T-helper 17 cell (primary cell): ENCODE measurements around the gene DGKG. TPM values are rescaled to one million over a fixed set of nuclear protein-coding genes. Genes with fewer than 3 reads are reported as not detected.

Experiments
- ATAC-seq: fragments of 150-1000 bp; cut with Tn5 transposase; 2 replicates; pipeline ENCODE4 v1.10.0; 2021; ENCODE audit warnings: mild to moderate bottlenecking, moderate library complexity
- DNase-seq, 3 donors: peaks; one replicate each; pipeline versions ENCODE4 v3.0.0 to v3.0.0-alpha.2; 2020 to 2021
- H3K9me3 ChIP-seq: one replicate; pipeline ENCODE4 v1.7.0; 2013; ENCODE audit warnings: low read length, mild to moderate bottlenecking; ENCODE audit not compliant: control insufficient read depth, poor library complexity, severe bottlenecking
- H3K27ac Mint-ChIP-seq: one replicate; pipeline ENCODE4 v1.8.0; 2022; ENCODE audit warnings: mild to moderate bottlenecking, moderate library complexity, mixed read lengths
- H3K27me3 Mint-ChIP-seq: one replicate; pipeline ENCODE4 v1.8.0; 2022; ENCODE audit warnings: mixed read lengths
- H3K36me3 Mint-ChIP-seq: one replicate; pipeline ENCODE4 v1.8.0; 2022; ENCODE audit warnings: low read depth, mixed read lengths
- H3K4me1 Mint-ChIP-seq: one replicate; pipeline ENCODE4 v1.8.0; 2022; ENCODE audit warnings: mild to moderate bottlenecking, mixed read lengths
- H3K4me3 Mint-ChIP-seq: one replicate; pipeline ENCODE4 v1.8.0; 2022; ENCODE audit warnings: mild to moderate bottlenecking, moderate library complexity, mixed read lengths
- total RNA-seq, 4 donors: library from RNA in 2 of 4; stranded (reverse) in 2 of 4; gene quantifications; one replicate each; pipeline ENCODE4 v1.2.3 and lab custom pipeline; 2022 to 2026

The DGKG gene
- total RNA-seq, 2 donors from 2014 or later, result 1.9 to 2.6 TPM

- DNase-seq (no peak), ATAC-seq (no peak)
- Mint-ChIP-seq H3K27ac (no peak overlapping the region), H3K27me3 (peaks cover 31% of the 10 kb centered on the region), H3K4me3 (no peak overlapping the region), H3K36me3 (no peaks in the 10 kb centered on the region), H3K4me1 (peaks cover 20% of the 10 kb centered on the region)
- H3K9me3 ChIP-seq, result no peaks in the 10 kb centered on the region
These were observed 110.0 kb downstream of the DGKG start for GRCh38 chr3:186251948-186252619.

GRCh38 chr3:186248850-186249249 lies 113.2 kb downstream of the DGKG start:
- ATAC-seq (no peak), DNase-seq (no peak)
- no peaks in the 10 kb centered on the region for H3K9me3 ChIP-seq
- Mint-ChIP-seq H3K36me3 (no peaks in the 10 kb centered on the region), H3K27me3 (peaks cover 46% of the 10 kb centered on the region), H3K27ac (no peak overlapping the region), H3K4me3 (no peak overlapping the region), H3K4me1 (peaks cover 3% of the 10 kb centered on the region)

GRCh38 chr3:186247821-186248814 lies 113.9 kb downstream of the DGKG start:
- Mint-ChIP-seq H3K27me3 (peaks cover 50% of the 10 kb centered on the region), H3K4me3 (no peak overlapping the region), H3K4me1 (peaks cover 3% of the 10 kb centered on the region), H3K27ac (no peak overlapping the region), H3K36me3 (no peaks in the 10 kb centered on the region)
- no peaks in the 10 kb centered on the region for H3K9me3 ChIP-seq
- no peak for ATAC-seq
- no peak for DNase-seq

- DNase-seq (no peak), ATAC-seq (no peak)
- Mint-ChIP-seq H3K4me3 (no peak overlapping the region), H3K4me1 (peaks cover 7% of the 10 kb centered on the region), H3K36me3 (no peaks in the 10 kb centered on the region), H3K27ac (no peak overlapping the region), H3K27me3 (peaks cover 50% of the 10 kb centered on the region)
- H3K9me3 ChIP-seq, result no peaks in the 10 kb centered on the region
These were observed 115.1 kb downstream of the DGKG start for GRCh38 chr3:186246941-186247340.

GRCh38 chr3:186244016-186244415 lies 118.0 kb downstream of the DGKG start:
- Mint-ChIP-seq H3K27ac (no peak overlapping the region), H3K4me3 (no peak overlapping the region), H3K4me1 (peaks cover 5% of the 10 kb centered on the region), H3K27me3 (peaks cover 48% of the 10 kb centered on the region), H3K36me3 (no peaks in the 10 kb centered on the region)
- DNase-seq (no peak), ATAC-seq (no peak)
- H3K9me3 ChIP-seq, result no peaks in the 10 kb centered on the region

GRCh38 chr3:186241910-186242821 lies 119.9 kb downstream of the DGKG start:
- H3K4me3 Mint-ChIP-seq, result peak overlapping the region; percentile 19
- peak; percentile 86 for ATAC-seq
- no peaks in the 10 kb centered on the region for H3K36me3 Mint-ChIP-seq
- no peaks in the 10 kb centered on the region for H3K9me3 ChIP-seq
- H3K4me1 Mint-ChIP-seq, result peaks cover 5% of the 10 kb centered on the region
- DNase-seq, result no peak
- peaks cover 29% of the 10 kb centered on the region for H3K27me3 Mint-ChIP-seq
- no peak overlapping the region for H3K27ac Mint-ChIP-seq

- DNase-seq, result no peak
- no peak overlapping the region for H3K27ac Mint-ChIP-seq
- peaks cover 12% of the 10 kb centered on the region for H3K4me1 Mint-ChIP-seq
- ATAC-seq, result no peak
- no peaks in the 10 kb centered on the region for H3K36me3 Mint-ChIP-seq
- H3K9me3 ChIP-seq, result no peaks in the 10 kb centered on the region
- peaks cover 17% of the 10 kb centered on the region for H3K27me3 Mint-ChIP-seq
- no peak overlapping the region for H3K4me3 Mint-ChIP-seq
These were observed 122.7 kb downstream of the DGKG start for GRCh38 chr3:186239321-186239720.

GRCh38 chr3:186237915-186238314 lies 124.1 kb downstream of the DGKG start:
- peaks cover 12% of the 10 kb centered on the region for H3K4me1 Mint-ChIP-seq
- DNase-seq (no peak), ATAC-seq (no peak)
- H3K9me3 ChIP-seq, result no peaks in the 10 kb centered on the region
- H3K4me3 Mint-ChIP-seq, result no peak overlapping the region
- peaks cover 2% of the 10 kb centered on the region for H3K36me3 Mint-ChIP-seq
- no peak overlapping the region for H3K27ac Mint-ChIP-seq
- H3K27me3 Mint-ChIP-seq, result peaks cover 18% of the 10 kb centered on the region

GRCh38 chr3:186236357-186237020 lies 125.5 kb downstream of the DGKG start:
- H3K27me3 Mint-ChIP-seq, result peaks cover 20% of the 10 kb centered on the region
- peaks cover 6% of the 10 kb centered on the region for H3K4me1 Mint-ChIP-seq
- H3K9me3 ChIP-seq, result no peaks in the 10 kb centered on the region
- no peak overlapping the region for H3K27ac Mint-ChIP-seq
- H3K4me3 Mint-ChIP-seq, result no peak overlapping the region
- peaks cover 2% of the 10 kb centered on the region for H3K36me3 Mint-ChIP-seq
- no peak for ATAC-seq
- no peak for DNase-seq

- no peaks in the 10 kb centered on the region for H3K9me3 ChIP-seq
- Mint-ChIP-seq H3K4me1 (peaks cover 6% of the 10 kb centered on the region), H3K4me3 (no peak overlapping the region), H3K36me3 (peaks cover 2% of the 10 kb centered on the region), H3K27me3 (peaks cover 24% of the 10 kb centered on the region), H3K27ac (no peak overlapping the region)
- ATAC-seq, result no peak
- DNase-seq, result no peak
These were observed 126.5 kb downstream of the DGKG start for GRCh38 chr3:186235554-186235953.

- Mint-ChIP-seq H3K36me3 (peaks cover 2% of the 10 kb centered on the region), H3K4me3 (no peak overlapping the region), H3K27ac (no peak overlapping the region), H3K4me1 (peaks cover 6% of the 10 kb centered on the region), H3K27me3 (peaks cover 24% of the 10 kb centered on the region)
- no peak for ATAC-seq
- DNase-seq, result no peak
- no peaks in the 10 kb centered on the region for H3K9me3 ChIP-seq
These were observed 127.9 kb downstream of the DGKG start for GRCh38 chr3:186234152-186234551.

- Mint-ChIP-seq H3K4me3 (no peak overlapping the region), H3K27ac (no peak overlapping the region), H3K4me1 (no peaks in the 10 kb centered on the region), H3K27me3 (peaks cover 60% of the 10 kb centered on the region), H3K36me3 (peaks cover 6% of the 10 kb centered on the region)
- no peaks in the 10 kb centered on the region for H3K9me3 ChIP-seq
- ATAC-seq (no peak), DNase-seq (no peak)
These were observed 135.6 kb downstream of the DGKG start for GRCh38 chr3:186226482-186226881.
